ENCODE measurements around the gene ITPRIPL2.

Gene ITPRIPL2

DNA sequence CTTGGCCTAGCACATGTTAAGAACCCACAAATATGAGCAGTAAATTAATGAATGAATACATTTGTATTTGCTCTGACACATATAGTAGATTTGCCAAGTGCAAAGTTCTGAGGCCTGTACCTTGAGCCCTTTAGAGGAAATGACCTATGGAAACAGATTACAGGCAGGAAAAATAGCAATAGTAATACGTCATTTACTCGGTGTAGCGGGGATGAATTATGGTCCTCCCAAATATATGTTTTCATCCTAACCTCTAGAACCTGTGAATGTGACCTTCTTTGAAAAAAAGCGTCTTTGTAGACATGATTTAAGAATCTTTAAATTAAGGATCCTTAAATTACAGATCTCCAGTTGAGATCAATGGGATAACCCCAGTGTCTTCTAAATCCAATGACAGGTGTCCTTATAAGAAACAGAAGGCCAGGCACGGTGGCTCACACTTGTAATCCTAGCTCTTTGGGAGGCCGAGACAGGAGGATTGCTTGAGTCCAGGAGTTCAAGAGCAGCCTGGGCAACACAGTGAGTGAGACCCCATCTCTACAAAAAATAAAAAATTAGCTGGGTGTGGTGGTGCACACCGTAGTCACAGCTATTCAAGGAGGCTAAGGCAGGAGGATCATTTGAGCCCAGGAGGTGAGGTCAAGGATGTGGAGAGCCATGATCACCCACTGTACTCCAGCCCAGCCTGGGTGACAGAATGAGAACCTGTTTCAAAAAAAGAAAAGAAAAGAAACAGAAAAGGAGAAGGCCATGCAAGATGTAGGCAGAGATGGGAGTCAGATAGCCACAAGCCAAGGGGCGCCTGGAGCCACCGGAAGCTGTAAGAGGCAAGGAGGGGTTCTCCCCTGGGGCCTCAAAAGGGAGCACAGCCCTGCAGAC lies 5.1 kb upstream of the ITPRIPL2 start:
- no peak overlapping the region for H3K4me3 ChIP-seq (ENCODE audit: low read depth, low read length)
- ChIA-PET POLR2A (no interaction called here), CTCF (interaction anchor here (1.2 to 4.1 kb wide), 4 partner anchors 23 to 71 kb away, joined by 4 to 26 read pairs (median 8); no protein-coding TSS in a partner anchor)
- TF ChIP-seq, protein P1, sequence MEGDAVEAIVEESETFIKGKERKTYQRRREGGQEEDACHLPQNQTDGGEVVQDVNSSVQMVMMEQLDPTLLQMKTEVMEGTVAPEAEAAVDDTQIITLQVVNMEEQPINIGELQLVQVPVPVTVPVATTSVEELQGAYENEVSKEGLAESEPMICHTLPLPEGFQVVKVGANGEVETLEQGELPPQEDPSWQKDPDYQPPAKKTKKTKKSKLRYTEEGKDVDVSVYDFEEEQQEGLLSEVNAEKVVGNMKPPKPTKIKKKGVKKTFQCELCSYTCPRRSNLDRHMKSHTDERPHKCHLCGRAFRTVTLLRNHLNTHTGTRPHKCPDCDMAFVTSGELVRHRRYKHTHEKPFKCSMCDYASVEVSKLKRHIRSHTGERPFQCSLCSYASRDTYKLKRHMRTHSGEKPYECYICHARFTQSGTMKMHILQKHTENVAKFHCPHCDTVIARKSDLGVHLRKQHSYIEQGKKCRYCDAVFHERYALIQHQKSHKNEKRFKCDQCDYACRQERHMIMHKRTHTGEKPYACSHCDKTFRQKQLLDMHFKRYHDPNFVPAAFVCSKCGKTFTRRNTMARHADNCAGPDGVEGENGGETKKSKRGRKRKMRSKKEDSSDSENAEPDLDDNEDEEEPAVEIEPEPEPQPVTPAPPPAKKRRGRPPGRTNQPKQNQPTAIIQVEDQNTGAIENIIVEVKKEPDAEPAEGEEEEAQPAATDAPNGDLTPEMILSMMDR (IDR thresholded peaks at IDR 0.05; ENCODE audit: insufficient read depth, low read length, missing control alignments) = no peak
- DNase-seq (ENCODE audit: low read depth, low spot score) = no peak

DNA sequence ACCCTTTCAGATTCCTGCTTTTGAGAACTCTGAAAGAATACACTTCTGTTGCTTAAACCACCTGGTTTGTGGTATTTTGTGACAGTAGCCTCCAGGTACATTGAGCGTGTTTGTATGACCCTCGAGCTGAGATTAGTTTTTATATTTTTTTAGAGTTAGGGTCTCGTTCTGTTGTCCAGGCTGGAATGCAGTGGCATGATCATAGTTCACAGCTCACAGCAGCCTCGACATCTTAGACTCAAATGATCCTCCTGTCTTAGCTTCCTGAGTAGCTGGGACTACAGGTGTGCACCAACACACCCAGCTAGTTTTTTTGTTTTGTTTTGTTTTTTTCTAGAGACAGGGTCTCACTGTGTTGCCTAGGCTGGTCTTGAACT lies 4.5 kb upstream of the ITPRIPL2 start:
- TF ChIP-seq, protein P1 (IDR thresholded peaks at IDR 0.05; ENCODE audit: insufficient read depth, low read length, missing control alignments) = no peak
- no peak overlapping the region for H3K4me3 ChIP-seq (ENCODE audit: low read depth, low read length)
- ChIA-PET POLR2A (no interaction called here), CTCF (interaction anchor here (2.0 kb wide), 1 partner anchor 23 kb away, joined by 9 read pairs; no protein-coding TSS in a partner anchor)
- DNase-seq (ENCODE audit: low read depth, low spot score) = no peak

DNA sequence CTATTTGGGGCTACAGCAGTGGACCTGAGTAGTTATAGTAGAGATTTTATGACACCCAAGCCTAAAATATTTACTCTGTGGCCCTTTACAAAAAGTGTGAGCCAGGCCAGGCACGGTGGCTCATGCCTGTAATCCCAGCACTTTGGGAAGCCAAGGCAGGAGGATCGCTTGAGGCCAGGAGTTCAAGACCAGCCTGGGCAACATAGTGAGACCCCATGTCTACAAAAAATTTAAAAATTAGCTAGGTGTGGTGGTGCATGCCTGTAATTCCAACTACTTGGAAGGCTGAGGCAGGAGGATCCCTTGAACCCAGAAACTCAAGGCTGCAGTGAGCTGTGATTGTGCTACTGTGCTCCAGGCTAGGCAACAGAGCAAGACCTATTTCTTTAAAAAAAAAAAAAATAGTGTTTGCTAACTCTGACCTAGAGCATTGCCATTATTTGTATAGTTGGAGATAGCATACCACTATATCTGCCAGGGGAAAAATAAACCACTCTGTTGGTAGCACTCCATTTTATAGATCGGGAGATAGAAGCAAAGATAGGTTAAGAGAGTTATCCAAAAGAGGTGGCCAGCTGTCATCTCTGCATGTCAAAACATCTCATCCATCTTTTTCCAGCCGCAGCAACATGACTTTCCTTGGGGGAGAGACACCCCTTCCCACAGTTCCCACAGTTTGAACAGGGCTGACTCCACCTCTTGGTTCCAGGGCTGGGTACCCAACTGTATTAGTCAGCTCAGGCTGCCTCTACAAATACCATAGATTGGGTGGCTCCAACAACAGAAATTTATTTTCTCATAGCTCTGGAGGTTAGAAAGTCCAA lies 3.0 kb upstream of the ITPRIPL2 start:
- no peak for DNase-seq (ENCODE audit: low read depth, low spot score)
- H3K4me3 ChIP-seq (ENCODE audit: low read depth, low read length) = no peak overlapping the region
- POLR2A ChIA-PET = no interaction called here
- CTCF ChIA-PET = interaction anchor here (1.0 to 5.2 kb wide), 3 partner anchors 10 to 25 kb away, joined by 3 to 24 read pairs (median 9); no protein-coding TSS in a partner anchor
- TF ChIP-seq, protein P1 (IDR thresholded peaks at IDR 0.05; ENCODE audit: insufficient read depth, low read length, missing control alignments) = no peak

DNA sequence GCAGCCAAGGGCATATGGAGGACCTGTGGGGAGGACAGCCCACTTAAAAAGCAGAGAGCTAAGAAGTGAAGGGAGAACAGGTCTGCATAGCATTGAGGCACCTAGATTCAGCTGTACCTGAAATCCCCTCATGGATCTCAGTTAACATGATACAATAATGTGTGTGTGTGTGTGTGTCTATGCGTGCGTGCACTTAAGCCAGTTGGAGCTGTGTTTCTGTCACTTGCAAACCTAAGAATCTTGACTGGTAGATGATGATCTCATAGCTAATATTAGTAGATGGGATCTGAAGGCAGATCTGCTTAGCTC lies 1.7 kb upstream of the ITPRIPL2 start:
- H3K4me3 ChIP-seq (ENCODE audit: low read depth, low read length) = no peak overlapping the region
- ChIA-PET POLR2A (interaction anchor here (1.1 kb wide), 1 partner anchor 24 kb away, joined by 3 read pairs; no protein-coding TSS in a partner anchor), CTCF (interaction anchor here (1.5 to 5.2 kb wide), 4 partner anchors 17 to 142 kb away, joined by 6 to 24 read pairs (median 8); no protein-coding TSS in a partner anchor)
- TF ChIP-seq, protein P1 (IDR thresholded peaks at IDR 0.05; ENCODE audit: insufficient read depth, low read length, missing control alignments) = no peak
- no peak for DNase-seq (ENCODE audit: low read depth, low spot score)

DNA sequence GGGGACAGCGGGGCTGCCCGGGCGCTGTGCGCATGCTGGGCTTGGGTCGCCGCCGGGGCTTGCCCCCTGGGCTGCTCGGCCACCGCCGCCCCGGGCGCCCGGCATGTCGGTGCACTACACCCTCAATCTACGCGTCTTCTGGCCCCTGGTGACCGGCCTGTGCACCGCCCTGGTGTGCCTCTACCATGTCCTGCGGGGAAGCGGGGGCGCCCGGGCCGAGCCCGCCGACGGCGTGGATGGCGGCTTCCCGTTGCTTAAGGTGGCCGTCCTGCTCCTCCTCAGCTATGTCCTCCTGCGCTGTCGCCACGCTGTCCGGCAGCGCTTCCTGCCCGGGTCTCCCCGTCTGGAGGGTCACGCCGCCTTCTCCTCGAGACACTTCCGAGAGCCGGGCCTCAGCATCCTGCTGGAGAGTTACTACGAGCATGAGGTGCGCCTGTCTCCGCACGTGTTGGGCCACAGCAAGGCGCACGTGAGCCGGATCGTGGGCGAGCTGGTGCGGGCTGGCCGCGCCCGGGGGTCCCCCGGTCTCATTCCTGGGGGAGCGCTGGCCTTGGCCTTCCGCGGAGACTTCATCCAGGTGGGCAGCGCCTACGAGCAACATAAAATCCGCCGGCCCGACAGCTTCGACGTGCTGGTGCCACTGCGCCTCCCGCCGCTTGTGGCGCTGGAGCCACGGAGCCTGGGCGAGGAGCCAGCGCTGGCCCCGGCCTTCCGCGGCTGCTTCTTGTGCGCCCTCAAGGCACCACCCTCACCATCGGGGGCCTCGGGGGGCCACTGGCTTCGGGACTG lies 789 bp downstream of the ITPRIPL2 start:
- TF ChIP-seq, protein P1 (IDR thresholded peaks at IDR 0.05; ENCODE audit: insufficient read depth, low read length, missing control alignments) = peak; percentile 32
- ChIA-PET POLR2A (interaction anchor here (0.6 to 1.3 kb wide), 4 partner anchors 17 to 183 kb away, joined by 3 to 4 read pairs (median 3); no protein-coding TSS in a partner anchor), CTCF (interaction anchor here (0.7 to 5.2 kb wide), 7 partner anchors 10 to 70 kb away, joined by 3 to 24 read pairs (median 3); no protein-coding TSS in a partner anchor)
- DNase-seq (ENCODE audit: low read depth, low spot score) = no peak
- peak overlapping the region; percentile 75 for H3K4me3 ChIP-seq (ENCODE audit: low read depth, low read length)

Measured in AG04449 (cell line).